NB4 (cell line): Measurements from ENCODE around the gene PRR3.

Experiments
- DNase-seq: peaks from one replicate; pipeline ENCODE4 v3.0.0; 2010; ENCODE audit warnings: low read depth
- H3K4me3 ChIP-seq: one replicate; pipeline ENCODE4 v1.5.1; 2011; ENCODE audit warnings: mild to moderate bottlenecking, low read depth, low read length, moderate library complexity
- MAX ChIP-seq: IDR thresholded peaks from 2 replicates; pipeline ENCODE4 v1.6.1; 2011; ENCODE audit warnings: low read depth, low read length
- MYC ChIP-seq: IDR thresholded peaks from 2 replicates; pipeline ENCODE4 v1.6.1; 2011; ENCODE audit warnings: low read depth, low read length
- POLR2A ChIP-seq: IDR thresholded peaks from 2 replicates; pipeline ENCODE4 v1.6.1; 2011; ENCODE audit warnings: mild to moderate bottlenecking; ENCODE audit not compliant: insufficient read length; ENCODE audit errors: extremely low read depth
- TF ChIP-seq, protein P1 (sequence below): IDR thresholded peaks from one replicate; pipeline ENCODE4 v1.5.1; 2012; ENCODE audit warnings: low read depth, low read length

Gene PRR3, protein sequence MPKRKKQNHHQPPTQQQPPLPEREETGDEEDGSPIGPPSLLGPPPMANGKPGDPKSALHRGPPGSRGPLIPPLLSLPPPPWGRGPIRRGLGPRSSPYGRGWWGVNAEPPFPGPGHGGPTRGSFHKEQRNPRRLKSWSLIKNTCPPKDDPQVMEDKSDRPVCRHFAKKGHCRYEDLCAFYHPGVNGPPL

DNA sequence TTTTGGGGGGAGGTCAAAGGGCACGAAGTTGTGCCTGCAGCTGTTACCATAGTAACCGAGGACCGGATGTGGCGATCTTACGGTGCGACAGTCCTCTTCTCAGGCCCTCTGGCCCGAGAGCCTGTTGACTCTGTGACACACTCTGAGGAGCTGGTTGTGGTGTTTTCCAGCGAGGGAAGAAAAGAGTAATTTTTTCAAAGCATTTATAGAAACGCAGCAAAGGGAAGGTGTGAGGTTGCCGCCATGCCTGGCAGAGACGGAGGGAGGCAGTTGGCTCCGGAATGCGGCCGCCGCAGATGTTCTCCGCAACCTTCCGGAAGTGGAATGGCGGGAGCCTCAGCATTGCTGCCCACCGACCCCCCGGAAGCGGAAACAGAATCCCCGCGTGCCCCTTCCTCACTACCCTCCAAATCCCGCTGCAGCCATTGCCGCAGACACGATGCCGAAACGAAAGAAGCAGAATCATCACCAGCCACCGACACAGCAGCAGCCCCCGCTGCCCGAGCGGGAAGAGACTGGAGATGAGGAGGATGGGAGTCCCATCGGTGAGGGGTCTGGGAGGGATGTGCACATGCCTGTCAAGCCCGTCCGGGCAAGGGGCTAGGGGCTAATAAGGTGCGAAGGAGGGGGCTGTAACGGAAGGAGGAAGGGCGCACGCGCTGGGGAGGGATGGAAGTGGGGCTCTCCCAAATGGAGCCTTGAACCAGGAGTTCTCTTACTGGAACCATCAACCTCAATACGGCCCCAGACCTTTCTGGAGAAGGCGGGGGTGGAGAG, at the start of gene PRR3:
Gene PRR3 (plus strand): TSS at position 390 of the 777 bp plus-strand sequence. CDS start 50 bp downstream, at position 440.
- H3K4me3 ChIP-seq = peak within 1 kb of the TSS; percentile 97
- DNase-seq = peak; percentile 95
- TF ChIP-seq POLR2A = peak; percentile 78
- TF ChIP-seq MYC = peak; percentile 100
- peak; percentile 95 for TF ChIP-seq MAX
- TF ChIP-seq, protein P1, sequence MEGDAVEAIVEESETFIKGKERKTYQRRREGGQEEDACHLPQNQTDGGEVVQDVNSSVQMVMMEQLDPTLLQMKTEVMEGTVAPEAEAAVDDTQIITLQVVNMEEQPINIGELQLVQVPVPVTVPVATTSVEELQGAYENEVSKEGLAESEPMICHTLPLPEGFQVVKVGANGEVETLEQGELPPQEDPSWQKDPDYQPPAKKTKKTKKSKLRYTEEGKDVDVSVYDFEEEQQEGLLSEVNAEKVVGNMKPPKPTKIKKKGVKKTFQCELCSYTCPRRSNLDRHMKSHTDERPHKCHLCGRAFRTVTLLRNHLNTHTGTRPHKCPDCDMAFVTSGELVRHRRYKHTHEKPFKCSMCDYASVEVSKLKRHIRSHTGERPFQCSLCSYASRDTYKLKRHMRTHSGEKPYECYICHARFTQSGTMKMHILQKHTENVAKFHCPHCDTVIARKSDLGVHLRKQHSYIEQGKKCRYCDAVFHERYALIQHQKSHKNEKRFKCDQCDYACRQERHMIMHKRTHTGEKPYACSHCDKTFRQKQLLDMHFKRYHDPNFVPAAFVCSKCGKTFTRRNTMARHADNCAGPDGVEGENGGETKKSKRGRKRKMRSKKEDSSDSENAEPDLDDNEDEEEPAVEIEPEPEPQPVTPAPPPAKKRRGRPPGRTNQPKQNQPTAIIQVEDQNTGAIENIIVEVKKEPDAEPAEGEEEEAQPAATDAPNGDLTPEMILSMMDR = no peak

GRCh38 chr6:30507849-30508827, 49.0 kb upstream of the PRR3 start:
- no peak for TF ChIP-seq MAX
- TF ChIP-seq, protein P1 = no peak
- no peak for TF ChIP-seq MYC
- TF ChIP-seq POLR2A = no peak
- DNase-seq = peak; percentile 57
- H3K4me3 ChIP-seq = no peak overlapping the region

DNA sequence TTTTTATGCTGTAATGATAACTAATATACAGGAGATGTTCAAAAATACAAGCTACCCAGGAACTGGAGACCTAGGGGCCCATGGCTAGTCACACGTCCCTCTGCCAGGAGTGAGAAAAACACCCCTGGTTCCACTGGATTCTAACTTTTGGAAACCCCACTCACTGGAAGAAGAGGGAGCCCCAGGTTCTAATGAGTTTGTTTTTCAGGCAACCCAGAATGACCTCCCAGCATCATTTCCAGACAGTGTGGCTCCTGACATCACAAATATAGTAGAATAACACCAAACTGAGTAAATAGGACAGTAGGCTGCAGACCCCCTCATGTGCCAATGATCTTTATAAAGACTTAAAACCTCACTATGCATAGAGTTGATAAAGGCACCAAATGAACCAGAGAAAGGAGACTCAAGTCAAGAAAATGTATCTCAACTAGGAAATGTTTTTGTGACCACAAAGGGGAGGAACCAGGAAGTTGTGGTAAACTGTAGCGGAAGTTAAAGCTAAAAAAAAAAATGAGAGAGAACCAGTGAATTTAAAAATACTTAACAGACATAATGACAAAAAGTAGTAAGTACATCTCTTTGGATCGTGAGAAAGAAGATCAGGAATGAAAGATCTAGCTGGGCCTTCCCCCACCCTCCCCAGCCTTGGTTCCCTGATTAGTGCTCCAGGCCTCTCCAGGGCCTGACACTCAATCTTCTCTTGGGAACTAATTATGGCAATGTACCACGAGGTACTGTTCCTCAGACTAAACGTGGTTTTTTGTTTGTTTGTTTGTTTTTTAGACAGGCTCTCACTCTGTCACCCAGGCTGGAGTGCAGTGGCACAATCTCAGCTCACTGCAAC, 48.0 kb upstream of the PRR3 start:
- peak overlapping the region; percentile 32 for H3K4me3 ChIP-seq
- TF ChIP-seq, protein P1 = no peak
- no peak for TF ChIP-seq MAX
- no peak; the same call in 1 of the 2 replicates for TF ChIP-seq MYC
- no peak for TF ChIP-seq POLR2A
- DNase-seq = peak; percentile 87

DNA sequence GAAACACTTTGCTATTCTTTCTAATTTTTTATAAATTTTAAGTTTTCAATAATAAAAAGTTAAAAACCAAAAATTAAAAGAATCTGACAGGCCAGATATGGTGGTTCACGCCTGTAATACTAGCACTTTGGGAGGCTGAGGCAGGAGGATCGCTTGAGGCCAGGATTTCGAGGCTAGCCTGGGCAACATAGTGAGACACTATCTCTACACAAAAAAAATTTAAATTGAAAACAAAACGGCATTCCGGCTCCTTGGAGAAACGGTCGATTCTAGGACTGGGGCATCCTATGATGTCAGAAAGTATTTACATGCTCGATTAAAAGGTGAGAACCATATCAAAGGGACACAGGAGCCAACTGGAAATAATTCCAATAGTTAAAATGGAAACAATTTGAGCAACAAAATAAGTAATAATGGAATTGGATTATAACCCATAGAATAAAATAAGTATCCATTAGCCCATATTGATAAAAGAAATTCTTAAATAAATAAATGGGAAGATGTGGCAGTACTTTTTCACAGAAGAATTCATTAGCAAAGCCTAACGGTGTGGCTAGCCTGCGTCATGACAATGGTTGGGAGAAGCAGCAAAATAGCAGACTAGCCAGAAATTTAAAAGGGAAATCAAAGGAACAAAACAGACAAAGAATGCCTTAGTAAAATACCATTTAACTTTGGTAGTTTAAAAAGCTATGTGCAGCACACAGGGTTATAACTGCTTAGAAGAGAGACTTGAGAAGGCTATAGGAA, 46.5 kb upstream of the PRR3 start:
- DNase-seq = no peak
- no peak for TF ChIP-seq POLR2A
- TF ChIP-seq, protein P1 = no peak
- no peak for TF ChIP-seq MAX
- no peak for TF ChIP-seq MYC
- no peak overlapping the region for H3K4me3 ChIP-seq
